ENCODE results near the gene CLIP2. TPM values are rescaled to one million over a fixed set of nuclear protein-coding genes. Genes with fewer than 3 reads are reported as not detected.
"Not testable (repeated sequence)": the region's sequence is repeated elsewhere in the genome, so short reads cannot be mapped to it uniquely, and the experiment has no call there.

The CLIP2 gene
- total and polyA plus RNA-seq, 4 donors = 15.3 to 35.7 (median 21.9) TPM

- WGBS, 2 donors = 57 to 65% methylated on average over 5 of the region's 5 CpGs
- intact Hi-C loops (cut with DNase I); ATAC-seq (ENCODE audit: low FRiP score); DNase-seq; H3K4me1 ChIP-seq (ENCODE audit: control insufficient read depth in 1 of 2, insufficient read depth in 2 of 2, low read length in 2 of 2); H3K9me3 ChIP-seq (ENCODE audit: control insufficient read depth, low read length); H3K27me3 ChIP-seq (ENCODE audit: control insufficient read depth in 1 of 2, insufficient read depth in 2 of 2, low read length in 1 of 2); H3K36me3 ChIP-seq (ENCODE audit: control insufficient read depth in 1 of 2, insufficient read depth in 2 of 2, low read length in 1 of 2); H3K27ac ChIP-seq (ENCODE audit: low read depth in 1 of 2, low read length in 2 of 2); H3K4me3 ChIP-seq (ENCODE audit: low read length in 2 of 2): not testable (repeated sequence)
Measured at GRCh38 chr7:74411571-74411970, 122.4 kb downstream of the CLIP2 start.

DNA sequence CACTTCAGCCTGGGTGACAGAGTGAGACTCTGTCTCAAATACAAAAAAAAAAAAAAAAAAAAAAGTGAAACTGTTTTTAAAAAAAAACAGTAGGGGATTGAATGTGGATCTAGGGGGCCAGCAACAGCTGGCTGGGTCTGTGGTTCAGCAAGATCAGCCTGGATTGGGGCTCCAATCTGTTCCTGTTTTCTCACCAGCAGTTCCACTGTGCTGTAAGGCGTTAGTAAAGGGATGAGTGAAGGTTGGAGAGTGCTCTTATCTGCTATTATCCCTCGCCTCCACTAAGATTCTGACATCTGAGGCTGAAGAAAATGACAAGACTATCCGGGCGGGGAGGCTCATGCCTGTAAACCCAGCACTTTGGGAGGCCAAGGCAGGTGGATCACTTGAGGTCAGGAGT is 122.8 kb downstream of the CLIP2 start:
- no peak overlapping the region for H3K27ac ChIP-seq (ENCODE audit: low read depth in 1 of 2, low read length in 2 of 2)
- no peaks in the 10 kb centered on the region for H3K4me1 ChIP-seq (ENCODE audit: control insufficient read depth in 1 of 2, insufficient read depth in 2 of 2, low read length in 2 of 2)
- DNase-seq = no peak
- WGBS, 2 donors = 33 to 38% methylated on average over 4 of the region's 4 CpGs
- ATAC-seq (ENCODE audit: low FRiP score) = no peak
- H3K27me3 ChIP-seq (ENCODE audit: control insufficient read depth in 1 of 2, insufficient read depth in 2 of 2, low read length in 1 of 2) = no peaks in the 10 kb centered on the region
- H3K36me3 ChIP-seq (ENCODE audit: control insufficient read depth in 1 of 2, insufficient read depth in 2 of 2, low read length in 1 of 2) = no peaks in the 10 kb centered on the region
- no peaks in the 10 kb centered on the region for H3K9me3 ChIP-seq (ENCODE audit: control insufficient read depth, low read length)
- intact Hi-C loops (cut with DNase I) = no loop called here
- no peak overlapping the region for H3K4me3 ChIP-seq (ENCODE audit: low read length in 2 of 2)

- Histone ChIP-seq H3K27ac (ENCODE audit: low read depth in 1 of 2, low read length in 2 of 2) (no peak overlapping the region), H3K4me1 (ENCODE audit: control insufficient read depth in 1 of 2, insufficient read depth in 2 of 2, low read length in 2 of 2) (no peaks in the 10 kb centered on the region), H3K9me3 (ENCODE audit: control insufficient read depth, low read length) (no peaks in the 10 kb centered on the region), H3K4me3 (ENCODE audit: low read length in 2 of 2) (no peak overlapping the region), H3K27me3 (ENCODE audit: control insufficient read depth in 1 of 2, insufficient read depth in 2 of 2, low read length in 1 of 2) (no peaks in the 10 kb centered on the region), H3K36me3 (ENCODE audit: control insufficient read depth in 1 of 2, insufficient read depth in 2 of 2, low read length in 1 of 2) (no peaks in the 10 kb centered on the region)
- WGBS, 2 donors = 64 to 67% methylated on average over 3 of the region's 3 CpGs
- ATAC-seq (ENCODE audit: low FRiP score) (no peak), DNase-seq (no peak)
- intact Hi-C loops (cut with DNase I) = no loop called here
Measured at GRCh38 chr7:74412603-74413002, 123.4 kb downstream of the CLIP2 start.

GRCh38 chr7:74414595-74415333 is 125.6 kb downstream of the CLIP2 start:
- not testable (repeated sequence) for H3K4me3 ChIP-seq (ENCODE audit: low read length in 2 of 2); H3K27ac ChIP-seq (ENCODE audit: low read depth in 1 of 2, low read length in 2 of 2); H3K4me1 ChIP-seq (ENCODE audit: control insufficient read depth in 1 of 2, insufficient read depth in 2 of 2, low read length in 2 of 2); H3K27me3 ChIP-seq (ENCODE audit: control insufficient read depth in 1 of 2, insufficient read depth in 2 of 2, low read length in 1 of 2); ATAC-seq (ENCODE audit: low FRiP score); H3K36me3 ChIP-seq (ENCODE audit: control insufficient read depth in 1 of 2, insufficient read depth in 2 of 2, low read length in 1 of 2); DNase-seq; H3K9me3 ChIP-seq (ENCODE audit: control insufficient read depth, low read length)
- intact Hi-C loops (cut with DNase I) = loop anchor here in 1 of 2 donors (5.0 kb wide), 1 partner anchor 153 kb away; no protein-coding TSS in a partner anchor
- no CpG with 5 or more reads among the region's 7 CpGs for WGBS, 2 donors

DNA sequence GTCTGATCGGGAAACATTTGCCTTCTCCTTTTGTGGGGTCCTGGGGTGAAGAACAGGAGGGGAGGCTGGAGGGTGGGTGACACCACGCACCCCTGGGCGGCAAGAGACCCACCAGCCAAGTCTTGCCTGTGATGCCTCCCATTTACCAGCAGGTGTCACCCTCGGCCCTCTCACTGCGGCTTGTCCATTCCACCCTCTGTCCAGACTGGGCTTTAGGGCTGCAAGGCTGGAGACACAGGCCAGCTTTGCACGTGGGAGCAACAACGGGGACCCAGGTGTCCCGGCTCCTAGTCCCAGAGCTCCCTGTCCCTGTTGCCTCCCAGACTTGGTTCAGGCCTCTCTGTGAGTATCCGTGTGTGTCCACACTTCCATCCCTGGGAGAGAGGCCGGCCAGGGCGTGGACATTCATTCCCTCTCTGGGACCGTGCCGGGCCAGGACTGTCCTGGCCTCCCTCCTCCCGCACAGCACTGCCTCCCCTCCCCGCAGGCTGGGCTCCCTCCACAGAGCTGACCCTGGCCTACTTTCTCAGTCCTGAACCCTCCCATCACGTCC is 128.3 kb downstream of the CLIP2 start:
- H3K4me1 ChIP-seq (ENCODE audit: control insufficient read depth in 1 of 2, insufficient read depth in 2 of 2, low read length in 2 of 2) = no peaks in the 10 kb centered on the region
- no peaks in the 10 kb centered on the region for H3K9me3 ChIP-seq (ENCODE audit: control insufficient read depth, low read length)
- intact Hi-C loops (cut with DNase I) = loop anchor here (2.0 to 5.0 kb wide), 2 partner anchors 149 to 150 kb away; no protein-coding TSS in a partner anchor
- ATAC-seq (ENCODE audit: low FRiP score) (peak; percentile 94), DNase-seq (peak; percentile 73 to 88)
- no peaks in the 10 kb centered on the region for H3K36me3 ChIP-seq (ENCODE audit: control insufficient read depth in 1 of 2, insufficient read depth in 2 of 2, low read length in 1 of 2)
- 17 to 18% methylated on average over 16 of the region's 16 CpGs for WGBS, 2 donors
- H3K27me3 ChIP-seq (ENCODE audit: control insufficient read depth in 1 of 2, insufficient read depth in 2 of 2, low read length in 1 of 2) = no peaks in the 10 kb centered on the region
- H3K4me3 ChIP-seq (ENCODE audit: low read length in 2 of 2) = no peak overlapping the region
- H3K27ac ChIP-seq (ENCODE audit: low read depth in 1 of 2, low read length in 2 of 2) = no peak overlapping the region

DNA sequence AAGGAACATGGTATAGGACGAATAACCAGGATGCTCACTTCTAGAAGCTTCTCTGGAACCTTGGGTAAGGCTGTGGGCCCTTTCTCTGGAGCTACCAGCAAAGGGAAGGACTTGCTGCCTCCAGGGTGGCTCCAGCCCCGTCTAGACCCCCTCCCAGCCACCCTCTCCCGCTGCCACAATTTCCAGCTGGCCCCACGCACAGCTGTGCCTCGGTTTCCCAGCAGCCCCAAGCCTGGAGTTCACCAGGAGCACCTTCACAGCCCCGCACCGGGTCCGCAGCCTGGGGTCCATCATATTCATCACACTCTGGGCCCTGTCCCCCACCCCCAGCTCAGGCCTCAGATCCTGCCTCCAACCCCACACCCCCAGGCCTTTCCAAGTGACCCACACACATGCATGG is 128.9 kb downstream of the CLIP2 start:
- Histone ChIP-seq H3K27ac (ENCODE audit: low read depth in 1 of 2, low read length in 2 of 2) (no peak overlapping the region), H3K9me3 (ENCODE audit: control insufficient read depth, low read length) (no peaks in the 10 kb centered on the region), H3K4me1 (ENCODE audit: control insufficient read depth in 1 of 2, insufficient read depth in 2 of 2, low read length in 2 of 2) (no peaks in the 10 kb centered on the region), H3K4me3 (ENCODE audit: low read length in 2 of 2) (no peak overlapping the region), H3K27me3 (ENCODE audit: control insufficient read depth in 1 of 2, insufficient read depth in 2 of 2, low read length in 1 of 2) (no peaks in the 10 kb centered on the region), H3K36me3 (ENCODE audit: control insufficient read depth in 1 of 2, insufficient read depth in 2 of 2, low read length in 1 of 2) (no peaks in the 10 kb centered on the region)
- intact Hi-C loops (cut with DNase I) = loop anchor here in 1 of 2 donors (5.0 kb wide), 1 partner anchor 149 kb away; no protein-coding TSS in a partner anchor
- ATAC-seq (ENCODE audit: low FRiP score) (no peak), DNase-seq (peak in 1 of 2 donors; percentile 44)
- WGBS, 2 donors = 66 to 82% methylated on average over 8 of the region's 8 CpGs

DNA sequence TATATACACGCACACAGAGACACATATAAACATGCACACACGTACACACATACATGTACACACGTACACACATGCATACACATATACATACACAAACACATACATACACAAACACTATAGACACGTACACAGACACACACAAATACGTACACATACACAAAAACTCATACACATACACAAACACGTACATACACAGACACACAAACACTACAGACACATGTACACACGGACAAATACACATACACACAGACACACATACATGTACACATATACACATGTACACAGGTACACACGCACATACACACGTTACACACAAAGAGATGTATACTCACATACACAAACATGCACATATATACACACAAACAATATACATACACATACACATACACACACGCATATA is 129.3 kb downstream of the CLIP2 start:
- WGBS, 2 donors = 80% methylated on average over 10 of the region's 10 CpGs
- no peak for ATAC-seq (ENCODE audit: low FRiP score)
- no peaks in the 10 kb centered on the region for H3K4me1 ChIP-seq (ENCODE audit: control insufficient read depth in 1 of 2, insufficient read depth in 2 of 2, low read length in 2 of 2)
- no peaks in the 10 kb centered on the region for H3K9me3 ChIP-seq (ENCODE audit: control insufficient read depth, low read length)
- H3K36me3 ChIP-seq (ENCODE audit: control insufficient read depth in 1 of 2, insufficient read depth in 2 of 2, low read length in 1 of 2) = no peaks in the 10 kb centered on the region
- H3K4me3 ChIP-seq (ENCODE audit: low read length in 2 of 2) = no peak overlapping the region
- no peaks in the 10 kb centered on the region for H3K27me3 ChIP-seq (ENCODE audit: control insufficient read depth in 1 of 2, insufficient read depth in 2 of 2, low read length in 1 of 2)
- DNase-seq = no peak
- intact Hi-C loops (cut with DNase I) = loop anchor here in 1 of 2 donors (5.0 kb wide), 1 partner anchor 149 kb away; no protein-coding TSS in a partner anchor
- no peak overlapping the region for H3K27ac ChIP-seq (ENCODE audit: low read depth in 1 of 2, low read length in 2 of 2)

- H3K9me3 ChIP-seq (ENCODE audit: control insufficient read depth, low read length); H3K27me3 ChIP-seq (ENCODE audit: control insufficient read depth in 1 of 2, insufficient read depth in 2 of 2, low read length in 1 of 2); H3K4me1 ChIP-seq (ENCODE audit: control insufficient read depth in 1 of 2, insufficient read depth in 2 of 2, low read length in 2 of 2); DNase-seq; ATAC-seq (ENCODE audit: low FRiP score); H3K27ac ChIP-seq (ENCODE audit: low read depth in 1 of 2, low read length in 2 of 2); H3K36me3 ChIP-seq (ENCODE audit: control insufficient read depth in 1 of 2, insufficient read depth in 2 of 2, low read length in 1 of 2); H3K4me3 ChIP-seq (ENCODE audit: low read length in 2 of 2): not testable (repeated sequence)
- intact Hi-C loops (cut with DNase I) = loop anchor here in 1 of 2 donors (5.0 kb wide), 1 partner anchor 148 kb away; no protein-coding TSS in a partner anchor
- WGBS, 2 donors = 55 to 59% methylated on average over 4 of the region's 4 CpGs
Measured at GRCh38 chr7:74419232-74419631, 130.0 kb downstream of the CLIP2 start.

DNA sequence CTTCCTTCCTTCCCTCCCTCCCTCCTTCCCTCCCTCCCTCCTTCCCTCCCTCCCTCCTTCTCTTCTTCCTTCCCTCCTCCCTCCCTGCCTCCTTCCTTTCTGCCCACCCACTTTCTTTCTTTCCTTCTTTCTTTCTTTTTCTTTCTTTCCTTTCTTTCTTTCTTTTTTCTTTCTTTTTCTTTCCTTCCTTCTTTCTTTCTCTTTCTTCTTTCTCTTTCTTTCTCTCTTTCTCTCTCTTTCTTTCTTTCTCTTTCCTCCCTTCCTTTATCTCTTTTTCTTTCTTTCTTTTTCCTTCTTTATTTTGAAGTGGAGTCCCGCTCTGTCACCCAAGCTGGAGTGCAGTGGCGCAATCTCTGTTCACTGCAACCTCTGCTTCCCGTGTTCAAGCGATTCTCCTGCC is 130.8 kb downstream of the CLIP2 start:
- no peak overlapping the region for H3K27ac ChIP-seq (ENCODE audit: low read depth in 1 of 2, low read length in 2 of 2)
- H3K4me1 ChIP-seq (ENCODE audit: control insufficient read depth in 1 of 2, insufficient read depth in 2 of 2, low read length in 2 of 2) = no peaks in the 10 kb centered on the region
- no peaks in the 10 kb centered on the region for H3K36me3 ChIP-seq (ENCODE audit: control insufficient read depth in 1 of 2, insufficient read depth in 2 of 2, low read length in 1 of 2)
- H3K27me3 ChIP-seq (ENCODE audit: control insufficient read depth in 1 of 2, insufficient read depth in 2 of 2, low read length in 1 of 2) = no peaks in the 10 kb centered on the region
- no peaks in the 10 kb centered on the region for H3K9me3 ChIP-seq (ENCODE audit: control insufficient read depth, low read length)
- H3K4me3 ChIP-seq (ENCODE audit: low read length in 2 of 2) = no peak overlapping the region
- DNase-seq = peak in 1 of 2 donors; percentile 6
- WGBS, 2 donors = 92 to 94% methylated on average over 4 of the region's 4 CpGs
- ATAC-seq (ENCODE audit: low FRiP score) = no peak
- intact Hi-C loops (cut with DNase I) = no loop called here
